Stimulated activated CD4-positive, alpha-beta T cell treated with anti-CD3 and anti-CD28 coated beads, Interleukin-2, amount 100 ng/mL, for 4 hours (primary cell): ENCODE data around the gene BCL3.
A peak's percentile ranks its signal among the peaks of the same experiment; 100 is the strongest.

Source experiments
- DNase-seq: peaks from one replicate; pipeline ENCODE4 v3.0.0-alpha.2; 2020; ENCODE audit warnings: low read depth

Gene BCL3

GRCh38 chr19:44788971-44789370 is 40.5 kb downstream of the BCL3 start:
- DNase-seq, result no peak

DNA sequence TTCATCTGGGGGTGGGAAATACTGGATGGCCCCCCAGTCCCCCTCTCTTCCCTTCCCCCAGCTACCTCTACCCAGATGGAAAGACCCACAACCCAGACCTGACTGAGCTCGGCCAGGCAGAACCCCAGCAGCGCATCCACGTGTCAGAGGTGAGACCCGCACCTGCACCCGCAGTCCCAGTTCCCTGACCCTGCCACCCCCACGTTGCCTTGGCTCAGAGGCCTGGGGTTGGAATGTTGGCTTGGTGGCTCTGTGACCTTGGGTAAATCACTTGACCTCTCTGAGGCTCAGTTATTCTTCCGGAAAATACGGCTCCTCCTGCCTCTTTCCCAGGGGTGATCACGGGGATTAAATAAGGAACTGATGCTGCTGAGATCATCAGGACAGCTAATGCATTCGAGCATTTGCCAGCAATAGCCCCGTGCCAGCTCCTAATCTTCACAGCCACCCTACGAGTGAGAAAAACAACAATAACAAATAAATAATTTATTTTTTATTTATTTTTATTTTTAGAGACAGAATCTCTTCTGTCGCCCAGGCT is 41.5 kb downstream of the BCL3 start:
- DNase-seq, result no peak

DNA sequence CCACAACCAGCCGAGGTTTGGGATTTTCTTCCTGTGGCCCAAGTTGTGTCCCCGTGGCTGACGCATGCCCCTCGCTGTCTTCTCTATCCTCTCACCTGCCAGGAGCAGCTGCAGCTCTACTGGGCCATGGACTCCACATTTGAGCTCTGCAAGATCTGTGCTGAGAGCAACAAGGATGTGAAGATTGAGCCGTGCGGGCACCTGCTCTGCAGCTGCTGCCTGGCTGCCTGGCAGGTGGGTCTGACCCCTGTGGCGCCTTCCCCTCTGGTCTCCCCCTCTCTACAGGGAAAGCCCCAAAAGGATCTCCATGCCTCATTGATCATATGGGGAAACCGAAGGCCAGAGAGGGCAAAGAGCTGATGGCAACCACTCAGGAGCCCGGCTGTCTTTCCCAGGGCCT is 43.8 kb downstream of the BCL3 start:
- DNase-seq, result no peak

DNA sequence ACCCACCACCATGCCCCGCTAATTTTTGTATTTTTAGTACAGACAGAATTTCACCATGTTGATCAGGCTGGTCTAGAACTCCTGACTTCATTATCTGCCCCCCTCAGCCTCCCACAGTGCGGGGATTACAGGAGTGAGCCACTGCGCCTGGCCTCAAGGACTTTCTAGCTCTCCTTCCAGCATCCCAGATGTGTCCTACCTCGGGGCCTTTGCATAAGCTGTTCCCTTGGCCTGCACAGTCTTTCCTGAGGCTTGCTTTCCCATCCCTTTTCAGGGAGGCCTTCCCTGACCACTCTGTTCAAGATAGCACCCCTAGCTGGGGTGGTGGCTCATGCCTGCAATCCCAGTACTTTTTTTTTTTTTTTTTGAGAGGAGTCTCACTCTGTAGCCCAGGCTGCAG is 46.1 kb downstream of the BCL3 start:
- DNase-seq, result no peak

GRCh38 chr19:44795398-44795987 is 47.0 kb downstream of the BCL3 start:
- DNase-seq, result no peak

DNA sequence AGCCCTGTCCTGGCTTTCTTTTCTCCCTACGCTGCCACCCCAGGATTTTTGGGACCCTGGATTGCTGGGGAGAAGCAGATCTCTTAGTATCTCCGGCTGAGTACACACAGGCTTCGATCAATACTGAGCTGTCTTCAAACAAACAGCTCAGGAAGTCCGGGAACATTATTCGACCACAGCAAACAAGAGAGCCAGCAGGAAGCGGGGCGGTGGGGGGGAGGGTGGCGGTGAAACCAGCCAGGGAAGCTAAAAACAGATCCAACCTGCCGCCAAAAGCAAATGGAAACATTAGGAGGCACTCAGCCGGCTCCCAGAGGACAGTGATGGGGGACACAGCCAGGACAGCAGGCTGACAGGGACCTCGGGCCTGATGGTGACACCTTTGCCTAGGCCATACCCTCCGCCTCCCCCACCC is 48.2 kb downstream of the BCL3 start:
- DNase-seq, result no peak

DNA sequence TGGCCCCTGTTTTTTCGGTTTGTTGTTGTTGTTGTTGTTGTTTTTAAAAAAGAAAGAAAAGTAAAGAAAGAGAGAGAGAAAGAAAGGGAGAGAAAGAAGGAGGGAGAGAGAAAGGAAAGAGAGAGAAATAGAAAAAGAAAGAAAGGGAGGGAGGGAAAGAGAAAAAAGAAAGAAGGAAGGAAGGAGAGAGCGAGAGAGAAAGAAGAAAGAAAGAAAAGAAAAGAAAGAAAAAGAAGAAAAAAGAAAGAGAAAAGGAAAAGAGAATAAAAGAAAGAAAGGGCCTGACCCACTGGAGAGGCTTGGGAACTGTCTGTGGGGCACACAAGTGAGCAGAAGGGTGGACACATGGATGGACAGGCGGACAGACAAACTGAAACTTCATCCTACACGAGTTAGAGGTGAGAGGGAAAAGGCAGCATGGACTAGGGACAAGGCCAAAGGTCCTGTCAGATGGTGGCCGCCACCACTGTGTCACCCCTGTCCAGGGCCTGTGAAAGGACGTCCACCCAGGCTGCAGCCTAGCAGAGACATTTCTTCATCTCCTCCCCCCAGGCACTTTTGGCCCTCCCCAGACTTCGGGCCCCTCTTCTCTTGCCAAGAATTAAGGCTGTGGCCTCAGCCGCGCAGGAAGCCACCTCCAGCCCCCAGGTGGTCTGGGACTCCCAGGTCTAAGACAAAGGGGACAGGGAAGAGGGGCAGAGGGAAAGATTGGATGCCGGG is 51.3 kb downstream of the BCL3 start:
- DNase-seq, result no peak

GRCh38 chr19:44800461-44800860 is 52.0 kb downstream of the BCL3 start:
- peak; percentile 70 for DNase-seq

- no peak for DNase-seq
Observed at GRCh38 chr19:44803442-44804428, 55.2 kb downstream of the BCL3 start.

DNA sequence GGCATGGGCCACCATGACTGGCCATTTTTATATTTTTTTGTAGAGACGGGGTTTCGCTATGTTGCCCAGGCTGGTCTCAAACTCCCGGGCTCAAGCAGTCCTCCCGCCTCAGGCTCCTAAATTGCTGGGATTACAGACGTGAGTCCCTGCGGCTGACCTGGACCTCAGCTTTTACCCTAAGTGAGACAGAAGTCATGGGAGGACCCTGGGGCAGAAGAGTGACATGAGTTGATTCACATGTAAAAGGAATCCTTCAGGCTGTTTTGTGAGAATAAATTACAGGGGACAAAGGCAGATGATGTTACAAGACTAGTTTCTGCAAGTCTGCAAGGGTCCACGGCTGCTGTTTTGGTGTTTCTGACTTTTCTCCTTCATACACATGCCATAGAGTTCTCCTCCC is 57.8 kb downstream of the BCL3 start:
- DNase-seq, result no peak

- no peak for DNase-seq
Observed at GRCh38 chr19:44807162-44807561, 58.7 kb downstream of the BCL3 start.

GRCh38 chr19:44807652-44808462 is 59.3 kb downstream of the BCL3 start:
- DNase-seq, result no peak

DNA sequence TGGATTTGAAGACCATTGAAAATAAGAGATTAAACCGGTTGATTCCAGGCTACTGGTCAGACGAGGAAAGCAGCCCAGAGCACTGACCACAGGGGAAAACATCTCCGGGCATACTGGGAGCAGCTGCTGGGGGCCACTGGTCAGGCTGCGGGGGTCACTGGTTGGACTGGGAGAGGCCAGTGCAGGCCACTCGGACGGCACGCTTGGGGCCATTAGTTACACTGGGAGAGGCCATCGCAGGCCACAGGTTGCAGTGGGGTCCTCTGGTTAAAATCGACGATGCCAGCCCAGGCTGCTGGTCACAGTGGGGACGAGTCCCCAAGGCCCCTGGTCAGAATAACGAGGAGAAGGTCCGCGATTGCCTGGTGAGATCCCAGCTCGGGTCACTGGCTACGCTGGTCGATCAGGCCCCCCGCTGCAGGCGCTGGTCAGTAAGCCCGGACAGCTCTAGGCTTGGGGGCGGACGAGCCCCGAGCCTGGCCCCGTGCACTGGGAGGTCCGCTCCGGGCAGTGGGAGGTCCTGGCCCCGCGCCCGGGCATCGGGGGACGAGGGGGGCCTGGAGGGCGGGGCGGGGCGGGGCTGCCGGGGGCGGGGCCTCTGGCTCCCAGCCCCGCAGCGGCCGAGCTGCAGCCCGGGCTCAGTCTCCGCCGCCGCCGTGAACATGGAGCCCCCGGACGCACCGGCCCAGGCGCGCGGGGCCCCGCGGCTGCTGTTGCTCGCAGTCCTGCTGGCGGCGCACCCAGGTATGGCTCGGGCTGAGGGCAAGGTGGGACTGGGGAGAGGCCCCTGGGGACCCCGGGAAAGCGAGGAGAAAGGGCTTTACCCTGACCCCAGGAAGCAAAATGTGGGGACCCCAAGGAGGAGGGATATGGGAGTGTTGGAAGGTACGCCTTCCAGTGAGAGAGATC is 60.2 kb downstream of the BCL3 start, which contains the start of gene BCAM:
Gene BCAM (plus strand): TSS at position 641 of the 909 bp plus-strand sequence. CDS start 22 bp downstream, at position 663.
- DNase-seq, result no peak
